Renal cortex interstitium (tissue), 15 donors: ENCODE results near the gene ZNG1B. TPM values are rescaled to one million over a fixed set of nuclear protein-coding genes. Genes with fewer than 3 reads are reported as not detected.
"Not testable (repeated sequence)": the region's sequence is repeated elsewhere in the genome, so short reads cannot be mapped to it uniquely, and the experiment has no call there.

Experiments
- DNase-seq, 11 donors: peaks; one replicate each; pipeline ENCODE4 v3.0.0-alpha.2; 2013; ENCODE audit warnings: low read depth in 9 of 11, low spot score in 4 of 11; ENCODE audit errors: extremely low read depth in 1 of 11
- long read RNA-seq, 16 experiments: transcript quantifications; one replicate each; lab custom pipeline, GENCODE V29; 2026
- polyA plus RNA-seq, 3 donors: library from polyadenylated mRNA; unstranded; fragments of 120-200 nt; gene quantifications; one replicate each; pipeline ENCODE4 v1.2.1, GENCODE V29; 2013; ENCODE audit not compliant: insufficient read length in 3 of 3

ZNG1B gene
- 10 to 100 TPM; 49.2 to 57.1 (median 51.3) TPM for polyA plus RNA-seq
- long read RNA-seq, donor 1, transcript CBWD2-201 (15 exons, 1,812 nt), result major isoform, 9 of 17 reads
- long read RNA-seq, donor 1, partial matches to known transcripts, result 5 of 17 reads
- long read RNA-seq, donor 1, other reads (novel, unspliced or antisense), result 0 of 17 reads
- long read RNA-seq, donor 2, transcript CBWD2-201 (15 exons, 1,812 nt), result major isoform, 7 of 19 reads
- long read RNA-seq, donor 2, partial matches to known transcripts, result 9 of 19 reads
- long read RNA-seq, donor 2, other reads (novel, unspliced or antisense), result 0 of 19 reads
- long read RNA-seq, donor 3, transcript CBWD2-201 (15 exons, 1,812 nt), result major isoform, 21 of 67 reads
- long read RNA-seq, donor 3, transcript CBWD2-209 (3 exons, 880 nt), result minor isoform, 5 of 67 reads
- long read RNA-seq, donor 3, transcript CBWD2-203 (14 exons, 1,665 nt), result minor isoform, 6 of 67 reads
- long read RNA-seq, donor 3, partial matches to known transcripts, result 31 of 67 reads
- long read RNA-seq, donor 3, other reads (novel, unspliced or antisense), result 0 of 67 reads
- long read RNA-seq, donor 4, transcript CBWD2-211 (8 exons, 992 nt), result minor isoform, 6 of 31 reads
- long read RNA-seq, donor 4, transcript CBWD2-201 (15 exons, 1,812 nt), result major isoform, 12 of 31 reads
- long read RNA-seq, donor 4, partial matches to known transcripts, result 5 of 31 reads
- long read RNA-seq, donor 4, other reads (novel, unspliced or antisense), result 0 of 31 reads
- long read RNA-seq, donor 5, result 0 reads
- long read RNA-seq, donor 6, transcript CBWD2-201 (15 exons, 1,812 nt), result major isoform, 8 of 50 reads
- long read RNA-seq, donor 6, partial matches to known transcripts, result 32 of 50 reads
- long read RNA-seq, donor 6, other reads (novel, unspliced or antisense), result 0 of 50 reads
- long read RNA-seq, donor 7, transcript CBWD2-201 (15 exons, 1,812 nt), result major isoform, 16 of 56 reads
- long read RNA-seq, donor 7, transcript CBWD2-209 (3 exons, 880 nt), result minor isoform, 5 of 56 reads
- long read RNA-seq, donor 7, partial matches to known transcripts, result 32 of 56 reads
- long read RNA-seq, donor 7, other reads (novel, unspliced or antisense), result 0 of 56 reads
- long read RNA-seq, donor 8, transcript CBWD2-203 (14 exons, 1,665 nt), result minor isoform, 5 of 75 reads
- long read RNA-seq, donor 8, transcript CBWD2-209 (3 exons, 880 nt), result minor isoform, 7 of 75 reads
- long read RNA-seq, donor 8, transcript CBWD2-201 (15 exons, 1,812 nt), result major isoform, 19 of 75 reads
- long read RNA-seq, donor 8, partial matches to known transcripts, result 40 of 75 reads
- long read RNA-seq, donor 8, other reads (novel, unspliced or antisense), result 0 of 75 reads
- long read RNA-seq, donor 9, transcript CBWD2-201 (15 exons, 1,812 nt), result major isoform, 11 of 32 reads
- long read RNA-seq, donor 9, partial matches to known transcripts, result 17 of 32 reads
- long read RNA-seq, donor 9, other reads (novel, unspliced or antisense), result 0 of 32 reads
- long read RNA-seq, donor 10, transcript CBWD2-209 (3 exons, 880 nt), result minor isoform, 6 of 79 reads
- long read RNA-seq, donor 10, transcript CBWD2-201 (15 exons, 1,812 nt), result major isoform, 26 of 79 reads
- long read RNA-seq, donor 10, partial matches to known transcripts, result 36 of 79 reads
- long read RNA-seq, donor 10, other reads (novel, unspliced or antisense), result 0 of 79 reads
- long read RNA-seq, donor 11, transcript CBWD2-209 (3 exons, 880 nt), result minor isoform, 5 of 40 reads
- long read RNA-seq, donor 11, transcript CBWD2-201 (15 exons, 1,812 nt), result major isoform, 15 of 40 reads
- long read RNA-seq, donor 11, partial matches to known transcripts, result 12 of 40 reads
- long read RNA-seq, donor 11, other reads (novel, unspliced or antisense), result 0 of 40 reads
- long read RNA-seq, donor 12, partial matches to known transcripts, result 0 of 7 reads
- long read RNA-seq, donor 12, other reads (novel, unspliced or antisense), result 0 of 7 reads
- long read RNA-seq, donor 13, transcript CBWD2-211 (8 exons, 992 nt), result minor isoform, 5 of 88 reads
- long read RNA-seq, donor 13, transcript CBWD2-209 (3 exons, 880 nt), result minor isoform, 6 of 88 reads
- long read RNA-seq, donor 13, transcript CBWD2-201 (15 exons, 1,812 nt), result major isoform, 25 of 88 reads
- long read RNA-seq, donor 13, partial matches to known transcripts, result 47 of 88 reads
- long read RNA-seq, donor 13, other reads (novel, unspliced or antisense), result 0 of 88 reads
- long read RNA-seq, donor 14, transcript CBWD2-201 (15 exons, 1,812 nt), result major isoform, 13 of 33 reads
- long read RNA-seq, donor 14, partial matches to known transcripts, result 10 of 33 reads
- long read RNA-seq, donor 14, other reads (novel, unspliced or antisense), result 0 of 33 reads
- long read RNA-seq, donor 15, transcript CBWD2-201 (15 exons, 1,812 nt), result major isoform, 6 of 12 reads
- long read RNA-seq, donor 15, partial matches to known transcripts, result 0 of 12 reads
- long read RNA-seq, donor 15, other reads (novel, unspliced or antisense), result 0 of 12 reads
- long read RNA-seq, donor 16, transcript CBWD2-211 (8 exons, 992 nt), result minor isoform, 7 of 118 reads
- long read RNA-seq, donor 16, transcript CBWD2-202 (16 exons, 1,740 nt), result minor isoform, 6 of 118 reads
- long read RNA-seq, donor 16, transcript CBWD2-209 (3 exons, 880 nt), result minor isoform, 11 of 118 reads
- long read RNA-seq, donor 16, transcript CBWD2-201 (15 exons, 1,812 nt), result major isoform, 29 of 118 reads
- long read RNA-seq, donor 16, partial matches to known transcripts, result 54 of 118 reads
- long read RNA-seq, donor 16, other reads (novel, unspliced or antisense), result 0 of 118 reads

GRCh38 chr2:113437508-113438465 is at the start of gene ZNG1B:
TSS of gene ZNG1B (plus strand) at chr2:113437691. CDS start at chr2:113437869, 178 bp downstream.
- DNase-seq, result peak in 4 of 11 donors; percentile 0 to 7 (median 2)

- DNase-seq, result peak; percentile 31 to 82 (median 67)
These were observed 47.2 kb upstream of the ZNG1B start for GRCh38 chr2:113390124-113390849.

- DNase-seq, result no peak
These were observed 46.4 kb upstream of the ZNG1B start for GRCh38 chr2:113391073-113391472.

GRCh38 chr2:113406114-113406513 is 31.4 kb upstream of the ZNG1B start:
- no peak for DNase-seq

GRCh38 chr2:113407446-113408099 is 29.9 kb upstream of the ZNG1B start:
- DNase-seq, result no peak

- not testable (repeated sequence) for DNase-seq
These were observed 25.7 kb upstream of the ZNG1B start for GRCh38 chr2:113411725-113412352.

GRCh38 chr2:113412774-113413173 is 24.7 kb upstream of the ZNG1B start:
- not testable (repeated sequence) for DNase-seq

GRCh38 chr2:113431773-113432172 is 5.7 kb upstream of the ZNG1B start:
- DNase-seq, result not testable (repeated sequence)

- not testable (repeated sequence) for DNase-seq
These were observed 4.0 kb upstream of the ZNG1B start for GRCh38 chr2:113433468-113433867.

- DNase-seq, result not testable (repeated sequence)
These were observed 28.3 kb downstream of the ZNG1B start for GRCh38 chr2:113465770-113466169.

GRCh38 chr2:113476688-113477368 is 39.3 kb downstream of the ZNG1B start:
- not testable (repeated sequence) for DNase-seq

GRCh38 chr2:113496527-113496926 is 59.0 kb downstream of the ZNG1B start:
- DNase-seq, result not testable (repeated sequence)

- DNase-seq, result not testable (repeated sequence)
These were observed 60.9 kb downstream of the ZNG1B start, which contains the start of gene FOXD4L1 for GRCh38 chr2:113498365-113498764. TSS of gene FOXD4L1 (plus strand) at chr2:113498665. CDS start at chr2:113499257, 592 bp downstream.
